Spleen (tissue), 7 donors: Measurements from ENCODE around the gene CATSPER3.

ENCODE experiments used
- CTCF ChIP-seq, 11 experiments: fragments of 200-600 bp in 7 of 11; fragments of 450-650 bp in 4 of 11; sonication (generic) in 4 of 11; IDR thresholded peaks in 8 of 11; conservative IDR thresholded peaks in 3 of 11; 1 replicate in 7 of 11; 2 replicates in 4 of 11; pipeline versions ENCODE4 v1.4.0 to v1.8.0; 2016 to 2021; ENCODE audit warnings: antibody characterized with exemption in 11 of 11, inconsistent platforms in 4 of 11, mild to moderate bottlenecking in 1 of 11
- POLR2A ChIP-seq, 3 donors: fragments of 450-650 bp; IDR thresholded peaks; one replicate each; pipeline ENCODE4 v1.5.1; 2017; ENCODE audit warnings: antibody characterized with exemption in 3 of 3, mild to moderate bottlenecking in 1 of 3
- POLR2AphosphoS5 ChIP-seq, 3 donors: sonication (generic); formaldehyde crosslinking; IDR thresholded peaks; one replicate each; pipeline ENCODE4 v1.5.1; 2017; ENCODE audit warnings: antibody characterized with exemption in 3 of 3
- donor health status: DM: no; HTN: no; CAD: no; lungs with moderate emphysema.
- donor health status: DM: no; HTN: no; CAD: no.
- donor health status: DM: no; HTN: no; CAD: no.

- TF ChIP-seq POLR2A (IDR thresholded peaks at IDR 0.05) (no peak), CTCF (IDR thresholded peaks at IDR 0.05 in 8 of 11, conservative IDR thresholded peaks at IDR 0.05 in 3 of 11) (no peak), POLR2AphosphoS5 (IDR thresholded peaks at IDR 0.05) (no peak)
Observed at GRCh38 chr5:135037519-135038204, 70.0 kb downstream of the CATSPER3 start.
